ENCODE results near the gene TBC1D10A. TPM values are rescaled to one million over a fixed set of nuclear protein-coding genes. Genes with fewer than 3 reads are reported as not detected.
A peak's percentile ranks its signal among the peaks of the same experiment; 100 is the strongest.

The TBC1D10A gene
- 10 to 100 TPM; 18.4 to 25.9 (median 20.8) TPM for total RNA-seq

- H3K4me3 ChIP-seq, result peak within 1 kb of the TSS; percentile 89 to 98 (median 97)
- H3K9me3 ChIP-seq, result no peaks in the 10 kb centered on the region
- peak within 1 kb of the TSS; percentile 84 to 93 (median 86) for H3K27ac ChIP-seq
- peaks cover 0 to 8% (median 0%) of the 10 kb centered on the region in 3 donors for H3K36me3 ChIP-seq
- H3K4me1 ChIP-seq, result peaks cover 0 to 36% (median 21%) of the 10 kb centered on the region in 4 donors
- TF ChIP-seq CTCF (IDR thresholded peaks at IDR 0.05) (no peak), POLR2A (IDR thresholded peaks at IDR 0.05) (peak; percentile 67 to 75)
- peak; percentile 96 to 98 (median 97) for DNase-seq
- H3K27me3 ChIP-seq, result no peaks in the 10 kb centered on the region
Measured at GRCh38 chr22:30326706-30327362, at the start of gene TBC1D10A. Gene TBC1D10A, minus strand, starts transcription at chr22:30326941. Its CDS starts 60 bp downstream, at chr22:30326881.

- Histone ChIP-seq H3K36me3 (no peaks in the 10 kb centered on the region), H3K4me1 (no peaks in the 10 kb centered on the region), H3K4me3 (no peak overlapping the region), H3K9me3 (no peaks in the 10 kb centered on the region), H3K27me3 (no peaks in the 10 kb centered on the region), H3K27ac (no peak overlapping the region)
- DNase-seq, result no peak
- TF ChIP-seq CTCF (IDR thresholded peaks at IDR 0.05) (no peak), POLR2A (IDR thresholded peaks at IDR 0.05) (no peak)
Measured at GRCh38 chr22:30375312-30375849, 48.6 kb upstream of the TBC1D10A start.

GRCh38 chr22:30373331-30374325 is 46.9 kb upstream of the TBC1D10A start:
- no peak for TF ChIP-seq CTCF (IDR thresholded peaks at IDR 0.05)
- no peak for TF ChIP-seq POLR2A (IDR thresholded peaks at IDR 0.05)
- no peaks in the 10 kb centered on the region for H3K4me1 ChIP-seq
- no peak for DNase-seq
- no peak overlapping the region for H3K27ac ChIP-seq
- H3K4me3 ChIP-seq, result no peak overlapping the region
- no peaks in the 10 kb centered on the region for H3K36me3 ChIP-seq
- no peaks in the 10 kb centered on the region for H3K27me3 ChIP-seq
- H3K9me3 ChIP-seq, result no peaks in the 10 kb centered on the region

- Histone ChIP-seq H3K27ac (no peak overlapping the region), H3K9me3 (no peaks in the 10 kb centered on the region), H3K4me1 (no peaks in the 10 kb centered on the region), H3K4me3 (no peak overlapping the region), H3K27me3 (no peaks in the 10 kb centered on the region), H3K36me3 (no peaks in the 10 kb centered on the region)
- DNase-seq, result no peak
- no peak for TF ChIP-seq CTCF (IDR thresholded peaks at IDR 0.05)
- no peak for TF ChIP-seq POLR2A (IDR thresholded peaks at IDR 0.05)
Measured at GRCh38 chr22:30372915-30373314, 46.2 kb upstream of the TBC1D10A start.

- DNase-seq, result peak in 1 of 3 donors; percentile 46
- no peaks in the 10 kb centered on the region for H3K27me3 ChIP-seq
- H3K36me3 ChIP-seq, result no peaks in the 10 kb centered on the region
- H3K27ac ChIP-seq, result no peak overlapping the region
- H3K4me1 ChIP-seq, result no peaks in the 10 kb centered on the region
- H3K9me3 ChIP-seq, result no peaks in the 10 kb centered on the region
- no peak overlapping the region for H3K4me3 ChIP-seq
- no peak for TF ChIP-seq CTCF (IDR thresholded peaks at IDR 0.05)
- TF ChIP-seq POLR2A (IDR thresholded peaks at IDR 0.05), result no peak
Measured at GRCh38 chr22:30371981-30372380, 45.2 kb upstream of the TBC1D10A start.

All from Peyer's patch (tissue), 4 donors.